Epithelial cell of esophagus (primary cell): ENCODE data around the gene GSTM4.

Experiments
- DNase-seq: peaks from one replicate; pipeline ENCODE4 v3.0.0; 2010; ENCODE audit warnings: low read depth
- H3K4me3 ChIP-seq: 2 replicates; pipeline ENCODE4 v1.5.1; 2011; ENCODE audit warnings: mild to moderate bottlenecking, low read length, control low read depth
- CTCF ChIP-seq: IDR thresholded peaks from 2 replicates; pipeline ENCODE4 v1.5.1; 2011; ENCODE audit warnings: low read depth, mild to moderate bottlenecking, low read length, control low read depth, inconsistent platforms; ENCODE audit not compliant: insufficient read depth; ENCODE audit errors: missing control alignments

Gene GSTM4

GRCh38 chr1:109621379-109622136 lies 34.3 kb upstream of the GSTM4 start:
- no peak for TF ChIP-seq CTCF
- H3K4me3 ChIP-seq, result peak overlapping the region; percentile 86
- DNase-seq, result no peak

- no peak for TF ChIP-seq CTCF
- H3K4me3 ChIP-seq, result no peak overlapping the region
- no peak for DNase-seq
Measured at GRCh38 chr1:109622137-109622892, 33.6 kb upstream of the GSTM4 start.

GRCh38 chr1:109622895-109623294 lies 33.0 kb upstream of the GSTM4 start:
- DNase-seq, result no peak
- no peak overlapping the region for H3K4me3 ChIP-seq
- TF ChIP-seq CTCF, result no peak

GRCh38 chr1:109623601-109624161 lies 32.2 kb upstream of the GSTM4 start:
- no peak overlapping the region for H3K4me3 ChIP-seq
- no peak for DNase-seq
- TF ChIP-seq CTCF, result no peak

GRCh38 chr1:109624201-109625010 lies 31.5 kb upstream of the GSTM4 start:
- TF ChIP-seq CTCF, result no peak
- no peak for DNase-seq
- no peak overlapping the region for H3K4me3 ChIP-seq

- DNase-seq, result no peak
- TF ChIP-seq CTCF, result no peak
- no peak overlapping the region for H3K4me3 ChIP-seq
Measured at GRCh38 chr1:109625176-109625575, 30.7 kb upstream of the GSTM4 start.
